ENCODE measurements around the gene CCDC34. TPM values are rescaled to one million over a fixed set of nuclear protein-coding genes. Genes with fewer than 3 reads are reported as not detected.

The CCDC34 gene
- total RNA-seq, 1 experiment from 2014 or later, result 23.6 TPM

GRCh38 chr11:27363576-27364117 is 632 bp upstream of the CCDC34 start:
- no peak for DNase-seq (ENCODE audit: low read depth in 1 of 2, low spot score in 2 of 2)
- peak overlapping the region; percentile 79 for H3K4me3 ChIP-seq
- no peaks in the 10 kb centered on the region for H3K27me3 ChIP-seq (replicated peaks)
- no peaks in the 10 kb centered on the region for H3K9me3 ChIP-seq (replicated peaks)
- H3K36me3 ChIP-seq, result no peaks in the 10 kb centered on the region
- peaks cover 16% of the 10 kb centered on the region for H3K4me1 ChIP-seq (replicated peaks)
- H3K27ac ChIP-seq, result peak overlapping the region; percentile 59

DNA sequence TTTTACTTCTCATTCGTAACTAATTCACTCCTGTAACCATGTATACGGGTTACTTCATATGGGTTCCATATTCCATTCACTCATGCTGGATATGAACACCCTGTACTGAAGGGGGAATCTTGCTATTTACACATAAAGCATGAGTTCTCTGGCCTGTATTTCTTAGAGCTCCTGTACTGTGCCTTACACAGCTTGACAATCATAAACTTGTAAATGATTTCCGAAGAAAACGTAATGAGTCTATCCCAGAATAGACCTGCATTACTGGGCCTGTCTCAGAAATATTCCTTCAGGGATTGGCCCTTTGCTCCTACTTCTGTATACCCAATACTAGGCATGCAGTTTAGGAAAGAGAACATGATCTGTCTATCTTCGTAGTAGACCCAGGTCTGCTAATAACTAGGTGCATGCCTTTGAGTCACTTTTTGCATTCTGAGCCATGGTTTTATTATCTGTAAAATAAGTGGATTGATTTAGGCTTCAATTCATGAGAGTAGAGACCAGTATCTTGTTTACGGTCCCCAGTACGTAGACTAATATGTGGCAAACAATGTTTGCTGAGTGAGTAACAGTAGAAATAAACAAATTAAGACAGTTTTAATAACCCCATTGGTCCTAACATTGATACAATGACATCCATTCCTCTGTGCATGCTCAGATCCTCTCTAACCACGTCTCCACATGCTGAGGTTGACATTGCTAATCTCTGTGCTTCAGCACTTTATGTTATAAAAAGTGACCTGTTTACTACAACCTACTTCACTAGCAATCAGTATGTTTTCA is 1.2 kb downstream of the CCDC34 start:
- no peak for DNase-seq (ENCODE audit: low read depth in 1 of 2, low spot score in 2 of 2)
- Histone ChIP-seq H3K4me3 (peak overlapping the region; percentile 79), H3K36me3 (no peaks in the 10 kb centered on the region), H3K4me1 (replicated peaks) (peaks cover 16% of the 10 kb centered on the region), H3K27ac (no peak overlapping the region), H3K9me3 (replicated peaks) (no peaks in the 10 kb centered on the region), H3K27me3 (replicated peaks) (no peaks in the 10 kb centered on the region)

GRCh38 chr11:27358296-27358695 is 4.7 kb downstream of the CCDC34 start:
- H3K27ac ChIP-seq, result no peak overlapping the region
- H3K9me3 ChIP-seq (replicated peaks), result no peaks in the 10 kb centered on the region
- no peaks in the 10 kb centered on the region for H3K36me3 ChIP-seq
- DNase-seq (ENCODE audit: low read depth in 1 of 2, low spot score in 2 of 2), result no peak
- H3K4me1 ChIP-seq (replicated peaks), result peaks cover 11% of the 10 kb centered on the region
- no peaks in the 10 kb centered on the region for H3K27me3 ChIP-seq (replicated peaks)
- H3K4me3 ChIP-seq, result no peak overlapping the region

DNA sequence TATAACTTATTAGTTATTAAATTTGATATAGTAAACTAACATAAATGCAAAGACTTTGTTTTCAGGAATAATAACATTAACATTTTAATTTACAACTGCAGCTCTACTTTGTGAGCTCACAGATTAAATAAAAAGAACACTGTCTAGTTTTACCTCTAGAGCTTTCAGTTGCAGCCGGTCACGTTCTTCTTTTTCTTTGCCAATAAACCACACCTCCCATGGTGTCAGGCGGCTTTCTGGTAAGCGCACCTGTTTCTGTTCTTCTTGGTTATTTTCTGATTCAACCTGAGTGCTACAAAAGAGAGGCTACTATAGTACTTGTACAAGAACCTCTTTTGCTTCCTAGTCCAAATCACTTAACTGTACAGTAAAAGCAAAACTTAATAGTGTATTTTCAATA is 5.8 kb downstream of the CCDC34 start:
- no peak overlapping the region for H3K4me3 ChIP-seq
- H3K9me3 ChIP-seq (replicated peaks), result no peaks in the 10 kb centered on the region
- no peaks in the 10 kb centered on the region for H3K36me3 ChIP-seq
- no peak for DNase-seq (ENCODE audit: low read depth in 1 of 2, low spot score in 2 of 2)
- no peak overlapping the region for H3K27ac ChIP-seq
- H3K27me3 ChIP-seq (replicated peaks), result no peaks in the 10 kb centered on the region
- peaks cover 7% of the 10 kb centered on the region for H3K4me1 ChIP-seq (replicated peaks)

- H3K4me3 ChIP-seq, result no peak overlapping the region
- no peak overlapping the region for H3K27ac ChIP-seq
- no peaks in the 10 kb centered on the region for H3K27me3 ChIP-seq (replicated peaks)
- no peaks in the 10 kb centered on the region for H3K36me3 ChIP-seq
- DNase-seq (ENCODE audit: low read depth in 1 of 2, low spot score in 2 of 2), result no peak
- no peaks in the 10 kb centered on the region for H3K9me3 ChIP-seq (replicated peaks)
- H3K4me1 ChIP-seq (replicated peaks), result peaks cover 2% of the 10 kb centered on the region
Observed at GRCh38 chr11:27356624-27357222, 6.3 kb downstream of the CCDC34 start.

- no peaks in the 10 kb centered on the region for H3K27me3 ChIP-seq (replicated peaks)
- no peaks in the 10 kb centered on the region for H3K9me3 ChIP-seq (replicated peaks)
- no peaks in the 10 kb centered on the region for H3K4me1 ChIP-seq (replicated peaks)
- H3K4me3 ChIP-seq, result no peak overlapping the region
- H3K27ac ChIP-seq, result no peak overlapping the region
- DNase-seq (ENCODE audit: low read depth in 1 of 2, low spot score in 2 of 2), result no peak
- no peaks in the 10 kb centered on the region for H3K36me3 ChIP-seq
Observed at GRCh38 chr11:27355575-27356104, 7.4 kb downstream of the CCDC34 start.

DNA sequence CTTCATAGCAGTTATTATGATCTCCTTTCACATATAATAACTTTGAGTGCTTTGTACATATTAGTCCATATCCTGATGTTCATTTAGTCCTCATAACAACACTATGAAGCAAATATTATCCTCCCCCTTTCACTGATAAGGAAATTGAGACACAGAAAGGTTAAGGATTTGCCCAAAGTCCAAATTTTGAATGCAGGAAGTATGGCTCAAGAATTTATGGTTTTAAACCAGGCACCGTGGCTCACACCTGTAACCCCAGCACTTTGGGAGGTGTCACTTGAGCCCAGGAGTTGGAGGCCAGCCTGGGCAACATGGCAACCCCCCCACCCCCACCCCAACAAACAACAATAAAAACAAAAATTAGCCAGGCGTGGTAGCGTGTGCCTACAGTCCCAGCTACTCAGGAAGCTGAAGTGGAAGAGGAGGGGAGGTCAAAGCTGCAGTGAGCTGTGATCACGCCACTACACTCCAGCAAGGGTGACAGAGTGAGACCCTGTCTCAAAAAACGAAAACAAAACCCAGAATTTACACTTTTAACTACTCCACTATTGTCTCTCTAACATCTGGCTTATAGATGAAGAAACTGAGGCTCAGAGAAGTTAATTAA is 8.6 kb downstream of the CCDC34 start:
- DNase-seq (ENCODE audit: low read depth in 1 of 2, low spot score in 2 of 2), result no peak
- Histone ChIP-seq H3K27me3 (replicated peaks) (no peaks in the 10 kb centered on the region), H3K4me3 (no peak overlapping the region), H3K4me1 (replicated peaks) (0 out of 2 replicates have a peak, but pooled peaks cover 5% of the 10 kb centered on the region), H3K27ac (no peak overlapping the region), H3K36me3 (peaks cover 6% of the 10 kb centered on the region; the same call in 1 of the 2 replicates), H3K9me3 (replicated peaks) (no peaks in the 10 kb centered on the region)

DNA sequence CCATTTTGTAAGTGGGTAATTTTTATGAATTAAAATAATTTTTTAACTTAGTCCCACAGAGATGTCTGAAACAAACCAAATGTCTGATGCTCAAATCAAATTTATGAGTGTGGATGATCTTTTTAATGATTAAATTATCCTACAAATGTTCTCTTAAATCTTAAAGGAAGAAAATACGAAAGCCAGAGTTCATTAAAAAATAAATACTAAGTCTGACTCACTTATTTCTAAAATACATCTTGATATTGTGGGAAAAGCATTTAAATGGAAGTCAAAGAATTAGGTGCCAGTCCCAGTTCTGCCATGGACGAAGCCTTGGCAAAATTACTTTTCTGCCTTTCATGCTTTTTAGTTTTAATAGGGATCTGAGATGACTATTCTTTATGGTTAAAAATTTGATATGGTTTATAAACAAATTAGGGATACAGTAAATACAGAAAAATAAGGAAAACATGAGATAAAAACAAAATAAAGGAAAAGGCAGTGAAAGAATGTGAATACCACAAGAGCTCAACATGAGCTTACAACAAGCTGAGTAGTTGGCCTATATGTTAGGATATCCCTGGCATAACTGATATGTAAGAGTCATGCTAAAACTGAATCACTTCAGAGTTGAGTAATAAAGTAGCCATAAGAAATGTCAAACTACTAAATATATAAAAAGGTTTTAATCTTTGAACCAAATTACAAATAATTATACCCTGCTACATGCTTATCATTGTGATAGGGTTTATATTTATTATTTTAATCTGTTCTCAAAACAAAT is 9.2 kb downstream of the CCDC34 start:
- no peak overlapping the region for H3K27ac ChIP-seq
- H3K36me3 ChIP-seq, result peaks cover 6% of the 10 kb centered on the region; the same call in 1 of the 2 replicates
- peaks cover 8% of the 10 kb centered on the region for H3K4me1 ChIP-seq (replicated peaks)
- H3K4me3 ChIP-seq, result no peak overlapping the region
- DNase-seq (ENCODE audit: low read depth in 1 of 2, low spot score in 2 of 2), result no peak
- H3K27me3 ChIP-seq (replicated peaks), result no peaks in the 10 kb centered on the region
- H3K9me3 ChIP-seq (replicated peaks), result no peaks in the 10 kb centered on the region

GRCh38 chr11:27352781-27353180 is 10.2 kb downstream of the CCDC34 start:
- Histone ChIP-seq H3K4me3 (no peak overlapping the region), H3K9me3 (replicated peaks) (no peaks in the 10 kb centered on the region), H3K4me1 (replicated peaks) (peaks cover 17% of the 10 kb centered on the region), H3K36me3 (peaks cover 6% of the 10 kb centered on the region; the same call in 1 of the 2 replicates), H3K27me3 (replicated peaks) (no peaks in the 10 kb centered on the region), H3K27ac (no peak overlapping the region)
- DNase-seq (ENCODE audit: low read depth in 1 of 2, low spot score in 2 of 2), result no peak

DNA sequence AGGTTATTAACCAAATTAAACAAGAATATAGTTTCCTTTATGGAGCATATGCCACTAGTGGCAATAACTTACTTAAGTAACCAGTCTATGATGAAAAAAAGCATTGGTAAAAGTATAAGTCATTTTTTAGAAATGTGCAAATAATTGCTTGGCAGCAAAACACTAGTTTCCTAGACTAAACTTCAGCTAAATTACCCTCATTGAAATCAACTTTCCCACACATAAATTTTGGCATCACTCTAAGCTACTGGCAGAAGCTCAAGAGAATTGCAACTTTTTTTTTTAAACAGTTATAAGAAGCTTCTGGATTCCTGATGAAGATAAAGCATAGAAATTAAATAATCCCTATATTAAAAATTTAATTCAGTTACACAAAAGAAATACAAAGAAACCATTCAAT is 12.5 kb downstream of the CCDC34 start:
- Histone ChIP-seq H3K4me3 (no peak overlapping the region), H3K36me3 (peaks cover 6% of the 10 kb centered on the region; the same call in 1 of the 2 replicates), H3K9me3 (replicated peaks) (no peaks in the 10 kb centered on the region), H3K27ac (no peak overlapping the region), H3K4me1 (replicated peaks) (peaks cover 30% of the 10 kb centered on the region), H3K27me3 (replicated peaks) (no peaks in the 10 kb centered on the region)
- DNase-seq (ENCODE audit: low read depth in 1 of 2, low spot score in 2 of 2), result no peak

DNA sequence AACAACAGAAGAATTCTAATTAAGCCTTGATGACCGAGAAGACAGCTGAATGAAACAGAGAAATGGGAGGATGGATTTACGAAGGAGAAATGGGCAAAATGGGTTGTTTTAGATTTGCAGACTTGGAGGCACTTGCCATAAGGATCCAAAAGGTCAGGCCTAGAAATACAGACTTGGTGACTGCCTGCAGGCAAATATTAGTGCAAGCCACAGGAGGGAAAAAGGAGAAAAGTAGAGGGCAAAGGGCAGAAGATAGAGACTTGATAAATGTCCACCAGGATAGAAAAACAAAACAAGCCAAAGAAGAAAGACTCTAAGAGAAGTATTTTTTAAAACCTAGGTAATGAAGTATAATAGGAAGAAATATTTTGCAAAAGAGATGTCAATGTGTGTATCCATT is 13.1 kb downstream of the CCDC34 start:
- no peak for DNase-seq (ENCODE audit: low read depth in 1 of 2, low spot score in 2 of 2)
- Histone ChIP-seq H3K4me3 (no peak overlapping the region), H3K27me3 (replicated peaks) (no peaks in the 10 kb centered on the region), H3K27ac (no peak overlapping the region), H3K4me1 (replicated peaks) (peaks cover 30% of the 10 kb centered on the region), H3K9me3 (replicated peaks) (no peaks in the 10 kb centered on the region), H3K36me3 (peaks cover 6% of the 10 kb centered on the region; the same call in 1 of the 2 replicates)

DNA sequence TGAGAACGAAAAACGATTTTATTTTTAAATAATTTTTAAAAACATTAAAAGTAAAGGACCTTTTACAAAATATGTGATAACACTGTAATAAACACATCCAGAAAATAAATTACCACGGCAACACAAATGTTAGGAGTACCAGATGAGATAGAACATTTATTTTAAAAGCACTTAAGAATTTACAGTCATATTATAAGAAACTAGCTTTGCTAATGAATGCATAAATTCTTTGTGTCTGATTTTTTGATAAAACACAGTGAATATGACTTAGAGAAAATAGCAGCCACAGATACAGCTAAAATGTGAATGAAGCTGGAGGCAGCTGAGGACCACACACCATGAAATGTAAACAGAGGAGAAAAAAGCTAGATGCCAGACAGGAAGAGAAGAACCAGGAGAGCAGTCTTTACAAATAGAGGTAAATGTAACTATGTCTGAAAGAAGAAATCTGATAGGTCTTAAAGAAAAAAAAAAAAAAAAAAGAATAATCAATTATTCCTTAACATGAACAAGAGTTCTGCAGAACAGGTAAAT is 14.6 kb downstream of the CCDC34 start:
- Histone ChIP-seq H3K9me3 (replicated peaks) (no peaks in the 10 kb centered on the region), H3K4me3 (peak overlapping the region; percentile 8; the same call in 1 of the 2 replicates), H3K27me3 (replicated peaks) (no peaks in the 10 kb centered on the region), H3K4me1 (replicated peaks) (peaks cover 30% of the 10 kb centered on the region), H3K36me3 (peaks cover 6% of the 10 kb centered on the region; the same call in 1 of the 2 replicates), H3K27ac (peak overlapping the region; percentile 35)
- peak in 1 of 2 experiments; percentile 73 for DNase-seq (ENCODE audit: low read depth in 1 of 2, low spot score in 2 of 2)
